Stomach smooth muscle (tissue), 2 donors: Measurements from ENCODE around the gene FAXDC2.

ENCODE experiments used
- H3K27ac ChIP-seq: one replicate; pipeline ENCODE4 v1.7.0; 2013; ENCODE audit warnings: mild to moderate bottlenecking, low read length, inconsistent platforms
- H3K27me3 ChIP-seq, 2 donors: one replicate each; pipeline ENCODE4 v1.7.0; 2013; ENCODE audit warnings: low read length in 2 of 2; ENCODE audit not compliant: insufficient read depth in 2 of 2, control insufficient read depth in 1 of 2
- H3K36me3 ChIP-seq, 2 donors: one replicate each; pipeline ENCODE4 v1.7.0; 2013; ENCODE audit warnings: low read length in 2 of 2; ENCODE audit not compliant: control insufficient read depth in 2 of 2, insufficient read depth in 2 of 2
- H3K4me1 ChIP-seq: one replicate; pipeline ENCODE4 v1.7.0; 2013; ENCODE audit warnings: low read length; ENCODE audit not compliant: control insufficient read depth, insufficient read depth
- H3K4me3 ChIP-seq, 2 donors: one replicate each; pipeline ENCODE4 v1.7.0; 2013; ENCODE audit warnings: low read length in 2 of 2
- H3K9ac ChIP-seq, 2 donors: one replicate each; pipeline ENCODE4 v1.7.0; 2013; ENCODE audit warnings: low read length in 2 of 2, mild to moderate bottlenecking in 1 of 2
- H3K9me3 ChIP-seq, 2 donors: one replicate each; pipeline ENCODE4 v1.7.0; 2013; ENCODE audit warnings: low read length in 2 of 2; ENCODE audit not compliant: control insufficient read depth in 2 of 2
- donor health status: healthy.
- donor health status: Pancreatic carcinoma.

FAXDC2 gene

GRCh38 chr5:154881986-154882385 is 31.6 kb upstream of the FAXDC2 start:
- no peak overlapping the region for H3K9ac ChIP-seq
- no peak overlapping the region for H3K4me3 ChIP-seq
- H3K36me3 ChIP-seq, result peaks cover 13 to 18% of the 10 kb centered on the region in 2 donors
- peaks cover 13 to 19% of the 10 kb centered on the region in 2 donors for H3K9me3 ChIP-seq
- no peaks in the 10 kb centered on the region for H3K4me1 ChIP-seq
- H3K27ac ChIP-seq, result no peak overlapping the region
- H3K27me3 ChIP-seq, result no peaks in the 10 kb centered on the region

- Histone ChIP-seq H3K9me3 (peaks cover 3 to 8% of the 10 kb centered on the region in 2 donors), H3K4me3 (no peak overlapping the region), H3K27ac (no peak overlapping the region), H3K27me3 (no peaks in the 10 kb centered on the region), H3K4me1 (no peaks in the 10 kb centered on the region), H3K36me3 (peaks cover 23% of the 10 kb centered on the region in 2 donors), H3K9ac (no peak overlapping the region)
Measured at GRCh38 chr5:154878642-154879335, 28.4 kb upstream of the FAXDC2 start.

GRCh38 chr5:154873791-154874331 is 23.5 kb upstream of the FAXDC2 start:
- H3K27me3 ChIP-seq, result no peaks in the 10 kb centered on the region
- H3K27ac ChIP-seq, result no peak overlapping the region
- H3K9ac ChIP-seq, result no peak overlapping the region
- peaks cover 41 to 45% of the 10 kb centered on the region in 2 donors for H3K36me3 ChIP-seq
- no peak overlapping the region for H3K4me3 ChIP-seq
- H3K9me3 ChIP-seq, result peaks cover under 1 to 4% of the 10 kb centered on the region in 2 donors
- no peaks in the 10 kb centered on the region for H3K4me1 ChIP-seq

- H3K27me3 ChIP-seq, result no peaks in the 10 kb centered on the region
- no peak overlapping the region for H3K27ac ChIP-seq
- H3K36me3 ChIP-seq, result peaks cover 42 to 48% of the 10 kb centered on the region in 2 donors
Measured at GRCh38 chr5:154871734-154872133, 21.3 kb upstream of the FAXDC2 start.

GRCh38 chr5:154868702-154869101 is 18.3 kb upstream of the FAXDC2 start:
- Histone ChIP-seq H3K4me3 (no peak overlapping the region), H3K27me3 (no peaks in the 10 kb centered on the region), H3K36me3 (peaks cover 32 to 38% of the 10 kb centered on the region in 2 donors), H3K27ac (no peak overlapping the region), H3K9ac (peak overlapping the region in 1 of 2 donors; percentile 29), H3K9me3 (no peaks in the 10 kb centered on the region), H3K4me1 (no peaks in the 10 kb centered on the region)

More at GRCh38 chr5:154871734-154872133, 21.3 kb upstream of the FAXDC2 start:
- no peak overlapping the region for H3K9ac ChIP-seq
- H3K4me1 ChIP-seq, result no peaks in the 10 kb centered on the region
- no peaks in the 10 kb centered on the region for H3K9me3 ChIP-seq
- no peak overlapping the region for H3K4me3 ChIP-seq

- H3K4me3 ChIP-seq, result no peak overlapping the region
- H3K9me3 ChIP-seq, result no peaks in the 10 kb centered on the region
- no peaks in the 10 kb centered on the region for H3K4me1 ChIP-seq
- H3K9ac ChIP-seq, result no peak overlapping the region
- H3K27ac ChIP-seq, result no peak overlapping the region
- peaks cover 24 to 32% of the 10 kb centered on the region in 2 donors for H3K36me3 ChIP-seq
- H3K27me3 ChIP-seq, result no peaks in the 10 kb centered on the region
Measured at GRCh38 chr5:154866841-154867240, 16.4 kb upstream of the FAXDC2 start.

GRCh38 chr5:154865466-154866184 is 15.2 kb upstream of the FAXDC2 start:
- Histone ChIP-seq H3K4me1 (peaks cover under 1% of the 10 kb centered on the region), H3K9me3 (no peaks in the 10 kb centered on the region), H3K27ac (no peak overlapping the region), H3K9ac (no peak overlapping the region), H3K4me3 (no peak overlapping the region), H3K36me3 (peaks cover 17 to 26% of the 10 kb centered on the region in 2 donors), H3K27me3 (no peaks in the 10 kb centered on the region)

GRCh38 chr5:154863291-154864080 is 13.1 kb upstream of the FAXDC2 start:
- Histone ChIP-seq H3K4me1 (peaks cover 12% of the 10 kb centered on the region), H3K9me3 (no peaks in the 10 kb centered on the region), H3K4me3 (no peak overlapping the region), H3K27ac (no peak overlapping the region), H3K36me3 (peaks cover 12 to 20% of the 10 kb centered on the region in 2 donors), H3K27me3 (no peaks in the 10 kb centered on the region), H3K9ac (no peak overlapping the region)

GRCh38 chr5:154862766-154863165 is 12.4 kb upstream of the FAXDC2 start:
- H3K27me3 ChIP-seq, result no peaks in the 10 kb centered on the region
- H3K4me3 ChIP-seq, result no peak overlapping the region
- peaks cover 12% of the 10 kb centered on the region for H3K4me1 ChIP-seq
- H3K9me3 ChIP-seq, result no peaks in the 10 kb centered on the region
- H3K27ac ChIP-seq, result no peak overlapping the region
- H3K36me3 ChIP-seq, result peaks cover 12 to 17% of the 10 kb centered on the region in 2 donors
- no peak overlapping the region for H3K9ac ChIP-seq

- Histone ChIP-seq H3K9ac (no peak overlapping the region), H3K9me3 (no peaks in the 10 kb centered on the region), H3K36me3 (peaks cover 12 to 17% of the 10 kb centered on the region in 2 donors), H3K27me3 (no peaks in the 10 kb centered on the region), H3K27ac (no peak overlapping the region), H3K4me3 (no peak overlapping the region), H3K4me1 (peaks cover 19% of the 10 kb centered on the region)
Measured at GRCh38 chr5:154861946-154862345, 11.5 kb upstream of the FAXDC2 start.
